ENCODE results near the gene RIF1.

Gene RIF1

DNA sequence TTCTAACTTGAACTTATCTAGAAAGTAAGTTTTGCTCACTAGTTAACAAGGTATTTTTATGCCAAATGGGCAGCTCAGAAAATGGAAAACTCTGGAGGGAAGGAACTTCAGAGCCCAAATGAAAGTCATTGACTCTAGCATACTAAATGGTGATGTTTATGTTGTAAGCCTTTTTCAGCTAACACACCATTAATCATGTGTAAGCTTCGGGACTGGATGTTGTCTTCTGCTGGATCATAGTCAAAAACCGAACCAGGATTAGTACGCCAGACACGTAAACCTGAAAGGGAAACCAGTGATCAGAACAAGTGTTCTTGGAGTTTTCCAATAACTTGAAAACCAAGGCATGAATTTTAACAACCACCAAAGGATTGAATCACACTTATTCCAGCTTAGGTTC, 81.8 kb downstream of the RIF1 start:
- in situ Hi-C loops (cut with HindIII; ENCODE audit: low sequenced_read_pairs): no loop called here

DNA sequence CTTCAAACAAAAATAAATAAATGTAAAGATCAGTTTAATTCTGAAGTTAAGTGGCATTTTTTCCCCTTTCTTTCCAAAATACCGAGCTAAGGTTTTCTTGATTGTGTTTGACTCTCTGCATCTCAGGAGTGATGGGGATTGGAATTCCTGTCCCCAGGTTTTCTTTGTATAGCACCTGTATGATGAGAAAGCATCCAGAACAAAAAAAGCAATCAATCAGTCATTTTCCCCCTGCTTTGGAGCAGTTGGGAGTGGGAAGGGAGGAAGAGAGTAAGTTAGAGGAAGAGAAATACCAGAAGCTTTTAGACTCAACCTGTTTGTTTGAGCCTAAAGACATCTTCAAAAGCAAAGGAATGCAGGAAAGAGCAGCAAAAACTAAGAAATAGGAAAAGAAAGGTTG, 88.5 kb downstream of the RIF1 start:
- in situ Hi-C loops (cut with HindIII; ENCODE audit: low sequenced_read_pairs): no loop called here

DNA sequence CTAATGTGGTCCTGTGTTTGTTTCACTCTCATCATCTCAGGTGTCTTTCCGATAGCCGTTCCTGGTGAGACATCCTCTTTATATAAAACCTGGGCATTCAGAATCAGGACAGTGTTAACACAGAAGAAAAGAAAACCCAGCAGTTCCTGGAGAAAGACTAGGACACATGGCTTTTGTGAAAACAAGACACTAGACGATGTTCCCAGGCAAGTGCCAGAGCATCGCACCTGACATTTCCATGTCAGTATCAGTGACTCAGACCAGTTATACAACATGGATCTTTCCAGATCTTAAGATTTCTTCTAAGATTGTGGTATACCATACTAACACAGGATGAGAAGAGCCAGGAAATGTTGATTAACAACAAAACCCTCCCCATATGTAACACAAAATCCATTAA, 96.5 kb downstream of the RIF1 start:
- in situ Hi-C loops (cut with HindIII; ENCODE audit: low sequenced_read_pairs): no loop called here

DNA sequence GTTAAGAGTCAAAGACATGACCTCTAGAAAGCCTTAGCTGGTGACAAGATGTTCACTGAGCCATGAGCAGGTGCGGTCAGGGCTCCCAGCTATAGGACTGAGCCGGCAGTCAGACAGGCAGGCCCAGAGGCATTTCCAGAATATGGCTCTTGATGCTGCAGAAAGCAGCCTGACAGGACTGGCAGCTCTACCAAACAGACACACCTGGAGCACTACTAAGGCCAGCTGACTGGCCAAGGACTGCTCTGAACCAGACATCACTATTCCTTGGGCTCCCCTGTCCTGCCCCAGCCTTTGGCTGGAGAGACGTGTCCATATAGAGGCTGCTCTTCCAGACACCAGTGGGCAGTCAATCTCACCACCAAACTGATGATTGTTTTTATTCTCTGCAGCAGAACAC, 98.8 kb downstream of the RIF1 start:
- in situ Hi-C loops (cut with HindIII; ENCODE audit: low sequenced_read_pairs): no loop called here

DNA sequence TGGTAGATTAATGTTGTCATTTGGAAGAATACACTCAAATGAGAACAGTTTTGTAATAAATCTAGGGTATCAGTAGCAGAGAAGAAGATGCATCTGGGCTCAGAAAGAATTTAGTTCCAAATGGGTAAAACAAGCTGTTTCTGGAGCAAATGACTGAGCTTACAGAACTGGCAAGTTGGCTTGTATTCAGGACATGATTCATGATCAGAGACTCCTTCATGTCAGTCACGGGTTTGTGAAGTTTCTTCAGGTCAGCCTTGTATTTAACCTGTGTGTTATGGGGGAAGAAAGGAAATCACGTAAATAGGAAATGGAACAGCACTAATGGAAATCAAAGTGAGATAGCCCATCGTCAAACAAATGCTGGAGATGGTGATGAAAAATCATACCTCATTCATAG, 109.1 kb downstream of the RIF1 start:
- in situ Hi-C loops (cut with HindIII; ENCODE audit: low sequenced_read_pairs): no loop called here

DNA sequence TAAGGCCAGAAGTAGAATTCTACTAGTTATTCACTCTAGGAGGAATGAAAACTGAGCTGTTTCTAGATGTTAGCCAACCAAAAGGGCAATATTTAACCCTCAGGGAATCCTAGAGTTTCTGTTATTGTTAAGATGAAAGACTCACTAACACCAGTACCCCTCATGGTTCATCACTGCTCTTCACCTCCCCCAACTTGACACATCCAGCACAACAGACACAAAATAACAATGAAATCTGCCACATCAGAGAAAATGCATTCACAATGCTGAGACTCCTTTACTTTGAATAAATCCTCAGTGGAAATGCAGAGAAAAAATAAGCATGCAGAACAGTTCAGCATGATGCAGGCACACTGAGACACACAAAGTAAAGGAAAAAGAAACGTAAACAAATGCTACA, 111.3 kb downstream of the RIF1 start:
- in situ Hi-C loops (cut with HindIII; ENCODE audit: low sequenced_read_pairs): no loop called here

DNA sequence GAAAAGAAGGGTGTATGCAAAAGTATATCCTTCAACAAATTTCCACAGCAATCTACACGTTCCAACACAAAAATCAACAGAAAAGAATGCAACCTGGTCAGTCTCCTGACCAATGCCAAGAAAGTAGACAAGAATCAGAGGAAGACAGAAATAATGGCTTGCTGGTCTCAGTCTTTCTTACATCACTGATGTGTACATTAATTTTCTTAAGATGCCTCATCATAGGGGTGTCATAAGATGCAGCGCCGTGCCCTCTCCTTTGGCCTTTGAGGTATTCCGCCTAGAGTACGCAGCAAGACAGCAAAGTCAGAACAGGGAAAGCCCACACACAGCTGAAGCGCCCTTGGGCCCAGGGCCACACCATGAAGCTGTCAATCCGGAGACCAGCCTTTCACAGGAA, 112.9 kb downstream of the RIF1 start:
- in situ Hi-C loops (cut with HindIII; ENCODE audit: low sequenced_read_pairs): no loop called here

DNA sequence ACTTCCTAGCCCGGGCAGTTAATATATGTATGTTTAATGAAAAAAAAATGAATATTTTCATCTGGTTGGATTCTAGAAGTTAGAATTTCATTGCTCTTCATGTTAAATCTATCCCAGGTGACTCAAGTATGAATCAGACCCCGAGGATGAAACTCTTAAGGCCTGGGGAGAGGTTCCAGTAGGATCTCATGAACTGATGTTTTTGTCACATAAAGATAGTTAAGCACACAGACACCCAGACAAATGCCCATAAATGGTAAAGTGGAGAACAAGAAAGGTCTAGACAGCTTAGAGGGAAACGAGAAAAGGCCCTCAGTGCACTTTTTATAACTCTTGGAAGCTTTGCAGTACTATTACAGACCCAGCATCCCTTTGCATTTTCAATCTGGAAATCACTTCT, 114.1 kb downstream of the RIF1 start:
- in situ Hi-C loops (cut with HindIII; ENCODE audit: low sequenced_read_pairs): no loop called here

DNA sequence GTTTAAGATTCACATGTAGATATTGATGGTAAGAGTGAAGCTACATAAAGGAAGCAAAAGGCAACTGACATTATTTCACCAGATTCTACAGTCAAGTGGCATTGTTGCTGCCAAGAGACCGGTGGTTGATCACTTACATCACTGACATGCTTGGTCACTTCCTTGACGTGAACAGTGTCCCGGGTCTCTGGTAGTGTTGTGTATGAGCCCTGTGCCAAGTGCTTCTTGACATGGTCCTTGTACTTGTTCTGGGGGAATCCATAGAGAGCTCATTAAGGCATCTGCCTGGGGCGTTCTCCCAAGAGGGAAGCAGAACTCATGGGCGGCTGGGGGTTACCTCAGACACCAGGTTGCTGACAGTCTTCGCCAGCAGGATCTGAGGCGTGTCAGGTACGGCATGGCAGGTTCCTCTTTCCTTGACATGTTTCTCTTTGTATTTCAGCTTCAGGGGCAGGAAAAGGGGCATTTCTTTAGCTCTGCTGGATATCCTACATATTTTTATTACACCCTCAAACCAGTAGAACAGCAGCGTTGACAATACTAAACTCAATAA, 116.2 kb downstream of the RIF1 start:
- in situ Hi-C loops (cut with HindIII; ENCODE audit: low sequenced_read_pairs): no loop called here

DNA sequence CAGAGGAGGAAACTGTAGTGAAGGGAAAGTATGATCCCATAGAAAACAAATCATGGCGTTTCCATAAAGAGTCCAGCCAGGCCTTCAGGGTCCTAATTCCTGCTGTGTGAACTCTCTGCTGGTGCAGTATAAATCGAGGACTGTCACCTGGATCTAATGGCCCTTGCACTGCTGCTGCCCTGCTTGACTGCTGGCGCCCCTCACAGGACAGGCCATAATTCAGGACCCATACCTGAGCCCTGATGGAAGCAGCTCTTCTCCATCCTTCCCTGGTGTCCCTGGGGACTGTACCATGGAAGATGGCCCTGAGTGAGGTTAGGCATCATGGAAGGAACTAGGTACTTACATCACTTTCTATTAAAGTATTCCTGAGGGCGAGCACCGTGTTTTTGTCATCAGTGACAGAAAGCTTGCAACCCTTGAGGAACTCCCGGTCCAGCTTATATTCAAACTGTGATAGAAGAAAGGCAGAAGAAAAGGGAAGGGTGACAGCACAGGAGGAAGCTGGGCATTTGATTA, 116.9 kb downstream of the RIF1 start:
- in situ Hi-C loops (cut with HindIII; ENCODE audit: low sequenced_read_pairs): no loop called here
